C4-2B (cell line): ENCODE results near the gene SLC6A16.

Experiments used
- ZFX ChIP-seq: fragments of 450-650 bp; IDR thresholded peaks from 2 replicates; pipeline ENCODE4 v1.6.1; 2017
- TF ChIP-seq, protein P1 (sequence below): fragments of 450-650 bp; conservative IDR thresholded peaks from 2 replicates; pipeline ENCODE4 v1.5.1; 2017; ENCODE audit warnings: mild to moderate bottlenecking

GRCh38 chr19:49295208-49295880 is 29.6 kb downstream of the SLC6A16 start:
- TF ChIP-seq, protein P1, sequence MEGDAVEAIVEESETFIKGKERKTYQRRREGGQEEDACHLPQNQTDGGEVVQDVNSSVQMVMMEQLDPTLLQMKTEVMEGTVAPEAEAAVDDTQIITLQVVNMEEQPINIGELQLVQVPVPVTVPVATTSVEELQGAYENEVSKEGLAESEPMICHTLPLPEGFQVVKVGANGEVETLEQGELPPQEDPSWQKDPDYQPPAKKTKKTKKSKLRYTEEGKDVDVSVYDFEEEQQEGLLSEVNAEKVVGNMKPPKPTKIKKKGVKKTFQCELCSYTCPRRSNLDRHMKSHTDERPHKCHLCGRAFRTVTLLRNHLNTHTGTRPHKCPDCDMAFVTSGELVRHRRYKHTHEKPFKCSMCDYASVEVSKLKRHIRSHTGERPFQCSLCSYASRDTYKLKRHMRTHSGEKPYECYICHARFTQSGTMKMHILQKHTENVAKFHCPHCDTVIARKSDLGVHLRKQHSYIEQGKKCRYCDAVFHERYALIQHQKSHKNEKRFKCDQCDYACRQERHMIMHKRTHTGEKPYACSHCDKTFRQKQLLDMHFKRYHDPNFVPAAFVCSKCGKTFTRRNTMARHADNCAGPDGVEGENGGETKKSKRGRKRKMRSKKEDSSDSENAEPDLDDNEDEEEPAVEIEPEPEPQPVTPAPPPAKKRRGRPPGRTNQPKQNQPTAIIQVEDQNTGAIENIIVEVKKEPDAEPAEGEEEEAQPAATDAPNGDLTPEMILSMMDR: no peak
- no peak for TF ChIP-seq ZFX
